DMS 273 (cell line): ENCODE results near the gene CRTC2.

Source experiments
- DNase-seq: peaks from one replicate; lab custom pipeline; 2025; ENCODE audit not compliant: unreplicated experiment; lab: John Stamatoyannopoulos, UW

CRTC2 gene

GRCh38 chr1:153899509-153899908 is 58.9 kb downstream of the CRTC2 start:
- DNase-seq = no peak
